GM12878 (cell line): ENCODE data around the gene ESR2. TPM values are rescaled to one million over a fixed set of nuclear protein-coding genes. Genes with fewer than 3 reads are reported as not detected.

Experiments
- ATAC-seq: fragments of 200-7000 bp; cut with Tn5 transposase; 3 replicates; pipeline ENCODE4 v1.9.1; 2020; ENCODE audit warnings: mild to moderate bottlenecking, moderate library complexity
- BruUV-seq: library from RNA; stranded (reverse); fragments of 400-500 nt; replicated peaks from 2 replicates; lab custom pipeline; 2021; lab: Mats Ljungman, UMichigan
- CTCF ChIA-PET: fragments of 300-600 bp; sonication (Branson Sonifier 250); formaldehyde crosslinking; extraction: SDS; loops from one replicate; lab custom pipeline; 2021; ENCODE audit warnings: inconsistent platforms; lab: Yijun Ruan, JAX
- POLR2A ChIA-PET: fragments of 350-600 bp; formaldehyde crosslinking; extraction: SDS; loops from one replicate; lab custom pipeline; 2021; ENCODE audit warnings: inconsistent platforms; lab: Charles Lee
- RAD21 ChIA-PET: fragments of 300-600 bp; sonication (Branson Sonifier 250); formaldehyde crosslinking; loops from one replicate; lab custom pipeline; 2023; ENCODE audit warnings: antibody characterized with exemption; ENCODE audit not compliant: unreplicated experiment; lab: Charles Lee
- SMC1A ChIA-PET: fragments of 300-600 bp; sonication (Branson Sonifier 250); formaldehyde crosslinking; loops from one replicate; lab custom pipeline; 2023; ENCODE audit not compliant: unreplicated experiment, uncharacterized antibody; lab: Charles Lee
- DNase-seq: peaks from one replicate; pipeline ENCODE4 v3.0.0-alpha.2; 2011; ENCODE audit warnings: low read depth, low spot score
- FAIRE-seq: peaks from 3 replicates; lab custom pipeline; 2011; peaks lifted over from hg19 to GRCh38; lab: Jason Lieb, UNC
- H2AFZ ChIP-seq: 2 replicates; pipeline ENCODE4 v1.6.0; 2011; ENCODE audit warnings: low read depth, low read length, control low read depth; ENCODE audit not compliant: control insufficient read depth
- H3K27ac ChIP-seq: 2 replicates; pipeline ENCODE4 v1.5.1; 2011; ENCODE audit warnings: control low read depth; ENCODE audit not compliant: control insufficient read depth, insufficient read depth
- H3K27me3 ChIP-seq, 2 experiments: replicated peaks in 1 of 2; 2 replicates each; pipeline versions ENCODE4 v1.6.0 to v1.6.1; 2011; ENCODE audit warnings: low read length in 1 of 2; ENCODE audit not compliant: control insufficient read depth in 2 of 2, insufficient read depth in 2 of 2
- H3K36me3 ChIP-seq, 2 experiments: 2 replicates each; pipeline ENCODE4 v1.5.1; 2011; ENCODE audit warnings: low read length in 1 of 2; ENCODE audit not compliant: control insufficient read depth in 2 of 2, insufficient read depth in 2 of 2
- H3K4me1 ChIP-seq: 2 replicates; pipeline ENCODE4 v1.6.1; 2011; ENCODE audit warnings: mild to moderate bottlenecking, low read length, moderate library complexity, mixed read lengths; ENCODE audit not compliant: control insufficient read depth, insufficient read depth
- H3K4me2 ChIP-seq: 2 replicates; pipeline ENCODE4 v1.6.0; 2011; ENCODE audit warnings: control low read depth; ENCODE audit not compliant: control insufficient read depth, insufficient read depth
- H3K4me3 ChIP-seq: fragments of 200-600 bp; sonication (generic); 2 replicates; pipeline ENCODE4 v1.5.1; 2016
- H3K79me2 ChIP-seq: 2 replicates; pipeline ENCODE4 v1.6.0; 2011; ENCODE audit warnings: low read length; ENCODE audit not compliant: control insufficient read depth, insufficient read depth
- H3K9ac ChIP-seq: 2 replicates; pipeline ENCODE4 v1.8.0; 2011; ENCODE audit warnings: low read length, control low read depth, mixed read lengths; ENCODE audit not compliant: control insufficient read depth, insufficient read depth
- H3K9me3 ChIP-seq: replicated peaks from 3 replicates; pipeline ENCODE4 v1.5.1; 2011; ENCODE audit warnings: mild to moderate bottlenecking, low read length; ENCODE audit not compliant: control insufficient read depth, insufficient read depth
- H4K20me1 ChIP-seq: 2 replicates; pipeline ENCODE4 v1.6.0; 2011; ENCODE audit not compliant: control insufficient read depth, insufficient read depth
- BHLHE40 ChIP-seq, 2 experiments: fragments of 450-650 bp in 1 of 2; IDR thresholded peaks; 2 replicates each; pipeline ENCODE4 v1.6.1; 2011 to 2017; ENCODE audit warnings: low read depth in 2 of 2, borderline replicate concordance in 1 of 2, improper control_type of control experiment in 1 of 2, low read length in 1 of 2, mild to moderate bottlenecking in 1 of 2
- POLR2AphosphoS5 ChIP-seq: IDR thresholded peaks from 2 replicates; pipeline ENCODE4 v1.6.1; 2011; ENCODE audit warnings: mild to moderate bottlenecking, low read length, inconsistent platforms
- RFX5 ChIP-seq: IDR thresholded peaks from 2 replicates; pipeline ENCODE4 v1.6.1; 2011; ENCODE audit warnings: low read depth, low read length, improper control_type of control experiment
- SMARCA5 ChIP-seq: fragments of 450-650 bp; IDR thresholded peaks from 2 replicates; pipeline ENCODE4 v1.6.1; 2017; ENCODE audit warnings: mild to moderate bottlenecking
- WGBS: methylation state at CpG from one replicate; pipeline ENCODE4 v1.1.6; 2016; ENCODE audit warnings: low lambda C conversion rate; ENCODE audit not compliant: insufficient replicate concordance, insufficient coverage; ENCODE audit errors: missing lambda C conversion rate; 5-methylcytosine and 5-hydroxymethylcytosine counted together
- in situ Hi-C: fragments of 300-500 bp; cut with MboI; formaldehyde crosslinking; loops from 9 replicates; pipeline ENCODE4 v1.14.3; 2018; ENCODE audit warnings: mixed read lengths
- intact Hi-C: fragments of 100-400 bp; cut with micrococcal nuclease; formaldehyde crosslinking; loops from one replicate; pipeline ENCODE4 v1.14.2; 2022; ENCODE audit not compliant: unreplicated experiment
- polyA plus RNA-seq, 11 experiments: library from polyadenylated mRNA; depleted of rRNA in 4 of 11; unstranded in 6 of 11; stranded (reverse) in 5 of 11; fragments of >200 nt; fragmentation: Nextera tagmentation in 4 of 11; fragmentation: Illumina TruSeq in 1 of 11; extraction: Ambion mirVana in 4 of 11; extraction: Trizol in 1 of 11; gene quantifications; 1 replicate in 1 of 11; 2 replicates in 10 of 11; pipeline versions ENCODE4 v1.2.1 to v1.2.3, GENCODE V29; 2011 to 2016; ENCODE audit warnings: inconsistent platforms in 2 of 11, missing spikeins in 2 of 11, low read depth in 1 of 11
- total RNA-seq, 4 experiments: library from RNA; depleted of rRNA in 3 of 4; stranded (reverse); fragments of >200 nt in 3 of 4; fragmentation: Illumina TruSeq in 1 of 4; extraction: Trizol in 1 of 4; gene quantifications; 2 replicates each; pipeline versions ENCODE4 v1.2.1 to v1.2.3, GENCODE V29; 2013 to 2021
- TF ChIP-seq, protein P1 (sequence below): fragments of 450-650 bp; IDR thresholded peaks from 2 replicates; pipeline ENCODE4 v1.6.1; 2017; ENCODE audit warnings: mild to moderate bottlenecking

ESR2 gene
- total and polyA plus RNA-seq, 10 of the 15 experiments (the other 5 are each of a cell fraction or from before 2014, with no cell fraction given): 0.29 to 2.6 (median 0.81) TPM

DNA sequence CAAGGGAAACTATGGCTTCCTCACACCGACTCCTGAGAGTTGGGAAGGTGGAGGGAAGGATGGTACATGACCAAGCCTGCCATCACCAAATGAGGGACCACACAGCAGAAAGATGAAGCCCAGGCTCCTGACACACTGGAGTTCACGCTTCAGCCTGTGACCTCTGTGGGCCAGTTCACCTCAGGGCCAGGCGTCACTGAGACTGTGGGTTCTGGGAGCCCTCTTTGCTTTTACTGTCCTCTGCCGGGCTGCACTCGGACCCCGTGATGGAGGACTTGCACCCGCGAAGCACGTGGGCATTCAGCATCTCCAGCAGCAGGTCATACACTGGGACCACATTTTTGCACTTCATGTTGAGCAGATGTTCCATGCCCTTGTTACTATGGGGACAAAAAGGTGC is 61.2 kb downstream of the ESR2 start:
- Histone ChIP-seq H3K4me2 (peak overlapping the region; percentile 89), H3K36me3 (peaks cover 0 to 5% of the 10 kb centered on the region in 2 experiments; a peak in 1 of 4 replicates), H3K9me3 (no peaks in the 10 kb centered on the region), H3K27me3 (no peaks in the 10 kb centered on the region), H3K4me3 (no peak overlapping the region; the same call in 1 of the 2 replicates), H2AFZ (no peak overlapping the region), H3K79me2 (peaks cover 4% of the 10 kb centered on the region; the same call in 1 of the 2 replicates), H3K27ac (peak overlapping the region; percentile 42), H3K4me1 (peaks cover 53% of the 10 kb centered on the region), H3K9ac (no peak overlapping the region), H4K20me1 (no peaks in the 10 kb centered on the region)
- ChIA-PET RAD21 (interaction anchor here (1.9 kb wide), 1 partner anchor 61 kb away, joined by 6 read pairs; the partner anchor contains the start of gene ESR2), POLR2A (no interaction called here), SMC1A (interaction anchor here (0.8 to 1.0 kb wide), 2 partner anchors 13 to 74 kb away, joined by 3 read pairs; no protein-coding TSS in a partner anchor), CTCF (interaction anchor here (0.7 to 1.2 kb wide), 3 partner anchors 37 to 95 kb away, joined by 3 to 4 read pairs (median 3); no protein-coding TSS in a partner anchor)
- ATAC-seq (peak; percentile 1), FAIRE-seq (peak; percentile 18), DNase-seq (no peak)
- TSS peak; percentile 81 for BruUV-seq
- in situ Hi-C loops (no loop called here), intact Hi-C loops (loop anchor here (1.0 to 5.0 kb wide), 2 partner anchors 36 to 61 kb away; partner anchors contain the start of gene ESR2)
- TF ChIP-seq BHLHE40 (IDR thresholded peaks at IDR 0.05; ENCODE audit: borderline replicate concordance in 1 of 2, low read depth in 2 of 2, low read length in 1 of 2) (no peak), SMARCA5 (peak; percentile 49; the same call in 1 of the 2 replicates), RFX5 (no peak), POLR2AphosphoS5 (peak; percentile 9; the same call in 1 of the 2 replicates)
- TF ChIP-seq, protein P1, sequence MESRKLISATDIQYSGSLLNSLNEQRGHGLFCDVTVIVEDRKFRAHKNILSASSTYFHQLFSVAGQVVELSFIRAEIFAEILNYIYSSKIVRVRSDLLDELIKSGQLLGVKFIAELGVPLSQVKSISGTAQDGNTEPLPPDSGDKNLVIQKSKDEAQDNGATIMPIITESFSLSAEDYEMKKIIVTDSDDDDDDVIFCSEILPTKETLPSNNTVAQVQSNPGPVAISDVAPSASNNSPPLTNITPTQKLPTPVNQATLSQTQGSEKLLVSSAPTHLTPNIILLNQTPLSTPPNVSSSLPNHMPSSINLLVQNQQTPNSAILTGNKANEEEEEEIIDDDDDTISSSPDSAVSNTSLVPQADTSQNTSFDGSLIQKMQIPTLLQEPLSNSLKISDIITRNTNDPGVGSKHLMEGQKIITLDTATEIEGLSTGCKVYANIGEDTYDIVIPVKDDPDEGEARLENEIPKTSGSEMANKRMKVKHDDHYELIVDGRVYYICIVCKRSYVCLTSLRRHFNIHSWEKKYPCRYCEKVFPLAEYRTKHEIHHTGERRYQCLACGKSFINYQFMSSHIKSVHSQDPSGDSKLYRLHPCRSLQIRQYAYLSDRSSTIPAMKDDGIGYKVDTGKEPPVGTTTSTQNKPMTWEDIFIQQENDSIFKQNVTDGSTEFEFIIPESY: peak; percentile 70; the same call in 1 of the 2 replicates
- 92% methylated on average over 9 of the region's 9 CpGs for WGBS
